ENCODE measurements around the gene C19orf67.
"Not testable (repeated sequence)": the region's sequence is repeated elsewhere in the genome, so short reads cannot be mapped to it uniquely, and the experiment has no call there.

Gene C19orf67

GRCh38 chr19:14059093-14059480 is 26.5 kb downstream of the C19orf67 start:
- Histone ChIP-seq H3K36me3 (ENCODE audit: control insufficient read depth, insufficient read depth, low read length) (no peaks in the 10 kb centered on the region), H3K9ac (ENCODE audit: low read depth, low read length) (no peak overlapping the region), H3K4me1 (ENCODE audit: control insufficient read depth, insufficient read depth, low read length) (no peaks in the 10 kb centered on the region), H3K27me3 (ENCODE audit: control insufficient read depth, insufficient read depth, low read length) (peaks cover 22% of the 10 kb centered on the region), H3K4me3 (ENCODE audit: low read depth, low read length) (no peak overlapping the region), H3K9me3 (ENCODE audit: control insufficient read depth, insufficient read depth, low read length) (no peaks in the 10 kb centered on the region)

DNA sequence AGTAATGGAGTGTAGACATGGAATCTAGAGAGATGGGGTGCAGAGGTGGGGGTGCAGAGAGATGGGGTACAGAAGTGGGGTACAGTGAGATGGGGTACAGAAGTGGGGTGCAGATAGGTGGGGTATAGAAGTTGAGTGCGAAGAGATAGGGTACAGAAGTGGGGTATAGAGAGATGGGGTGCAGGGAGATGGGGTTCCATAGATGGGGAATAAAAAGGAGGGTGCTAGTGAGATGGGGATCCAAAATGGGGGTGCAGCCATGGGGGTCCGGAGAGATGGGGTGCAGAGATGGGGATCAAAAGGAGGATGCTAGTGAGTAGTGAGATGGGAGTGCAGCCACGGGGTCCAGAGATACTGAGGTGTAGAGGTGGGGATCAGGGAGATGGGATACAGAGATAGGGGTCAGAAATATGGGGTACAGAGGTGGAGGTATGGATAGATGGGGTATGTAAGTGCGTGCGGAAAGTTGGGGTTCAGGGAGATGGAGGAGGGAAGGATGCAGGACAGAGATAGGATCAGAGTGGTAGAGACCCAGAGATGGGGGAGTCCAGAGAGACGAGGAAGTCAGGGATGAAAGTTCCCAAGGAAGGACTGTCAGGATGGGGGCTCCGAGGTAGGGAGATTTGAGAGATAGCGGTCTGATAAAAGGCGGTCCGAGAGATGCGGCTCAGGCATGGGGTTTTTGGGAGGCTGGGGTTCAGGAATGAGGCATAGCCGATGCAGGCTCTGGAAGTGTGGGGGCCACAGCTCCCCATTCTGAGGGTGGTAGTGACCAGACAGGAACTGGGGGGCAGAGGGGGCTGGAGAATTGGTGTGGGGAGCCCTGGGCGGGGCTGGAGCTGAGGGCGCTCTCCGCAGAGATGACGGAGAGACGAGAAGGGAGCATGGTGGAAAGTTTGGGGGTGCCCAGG is 27.1 kb downstream of the C19orf67 start:
- H3K4me3 ChIP-seq (ENCODE audit: low read depth, low read length) = peak overlapping the region; percentile 56
- H3K27me3 ChIP-seq (ENCODE audit: control insufficient read depth, insufficient read depth, low read length) = peaks cover 22% of the 10 kb centered on the region
- H3K4me1 ChIP-seq (ENCODE audit: control insufficient read depth, insufficient read depth, low read length) = no peaks in the 10 kb centered on the region
- H3K9ac ChIP-seq (ENCODE audit: low read depth, low read length) = no peak overlapping the region
- H3K36me3 ChIP-seq (ENCODE audit: control insufficient read depth, insufficient read depth, low read length) = peaks cover 3% of the 10 kb centered on the region
- no peaks in the 10 kb centered on the region for H3K9me3 ChIP-seq (ENCODE audit: control insufficient read depth, insufficient read depth, low read length)

DNA sequence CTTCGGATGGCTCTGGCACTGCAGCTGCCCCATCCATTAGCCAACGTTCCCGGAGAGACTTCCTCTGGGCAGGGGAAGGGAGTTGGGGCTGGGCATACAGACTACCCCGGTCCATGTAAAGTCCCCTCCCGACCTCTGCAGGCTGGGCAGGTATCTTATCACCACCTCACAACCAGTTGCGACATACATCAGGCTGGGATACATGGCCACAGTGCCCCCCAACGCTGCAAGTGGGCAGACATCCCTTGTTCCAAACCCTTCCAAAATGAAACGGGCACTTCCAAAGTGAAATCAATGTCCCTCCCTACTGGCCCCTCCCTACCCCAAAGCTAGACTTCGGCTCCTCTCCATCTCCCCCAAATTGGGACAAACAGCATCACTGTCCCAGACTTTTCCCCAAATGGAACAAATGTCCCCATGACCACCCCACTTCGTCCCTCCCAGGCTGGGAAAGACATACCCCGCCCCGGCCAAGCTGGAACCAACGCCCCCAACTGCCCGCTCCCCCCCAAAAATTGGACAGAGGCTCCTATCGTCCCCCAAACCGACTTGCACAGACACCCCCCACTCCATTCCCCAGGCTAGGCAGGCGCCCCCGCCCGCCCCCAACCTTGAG is 28.7 kb downstream of the C19orf67 start:
- peak overlapping the region; percentile 52 for H3K4me3 ChIP-seq (ENCODE audit: low read depth, low read length)
- H3K4me1 ChIP-seq (ENCODE audit: control insufficient read depth, insufficient read depth, low read length) = no peaks in the 10 kb centered on the region
- H3K27me3 ChIP-seq (ENCODE audit: control insufficient read depth, insufficient read depth, low read length) = peaks cover 22% of the 10 kb centered on the region
- H3K9ac ChIP-seq (ENCODE audit: low read depth, low read length) = no peak overlapping the region
- H3K36me3 ChIP-seq (ENCODE audit: control insufficient read depth, insufficient read depth, low read length) = peaks cover 3% of the 10 kb centered on the region
- H3K9me3 ChIP-seq (ENCODE audit: control insufficient read depth, insufficient read depth, low read length) = no peaks in the 10 kb centered on the region

DNA sequence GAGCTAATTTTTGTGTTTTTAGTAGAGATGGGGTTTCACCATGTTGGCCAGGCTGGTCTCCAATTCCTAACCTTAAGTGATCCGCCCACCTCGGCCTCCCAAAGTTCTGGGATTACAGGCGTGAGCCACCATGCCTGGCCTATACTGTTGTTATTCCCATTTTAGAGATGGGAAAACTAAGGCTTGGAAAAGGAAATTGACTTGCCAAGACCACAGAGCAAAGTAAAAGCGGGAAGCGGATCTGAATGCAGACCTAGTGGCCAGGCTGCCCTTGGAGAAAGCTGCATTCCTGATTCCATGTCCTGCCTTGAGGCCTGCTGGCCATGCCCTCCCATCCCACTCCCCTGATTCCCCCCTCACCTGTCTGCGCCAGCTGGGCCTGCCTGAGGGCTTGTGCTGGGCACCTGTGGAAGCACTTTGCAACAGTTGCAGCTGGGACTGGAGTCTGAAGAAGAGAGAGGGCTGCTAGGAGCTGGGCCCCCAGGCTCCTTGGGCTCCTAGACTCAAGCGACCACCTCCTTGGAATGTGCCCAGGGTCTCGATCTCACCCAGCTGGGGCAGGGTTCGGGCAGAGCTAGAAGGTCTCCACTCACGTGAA is 29.4 kb downstream of the C19orf67 start:
- H3K4me3 ChIP-seq (ENCODE audit: low read depth, low read length) = no peak overlapping the region
- peaks cover 3% of the 10 kb centered on the region for H3K36me3 ChIP-seq (ENCODE audit: control insufficient read depth, insufficient read depth, low read length)
- no peaks in the 10 kb centered on the region for H3K9me3 ChIP-seq (ENCODE audit: control insufficient read depth, insufficient read depth, low read length)
- peaks cover 22% of the 10 kb centered on the region for H3K27me3 ChIP-seq (ENCODE audit: control insufficient read depth, insufficient read depth, low read length)
- no peaks in the 10 kb centered on the region for H3K4me1 ChIP-seq (ENCODE audit: control insufficient read depth, insufficient read depth, low read length)
- H3K9ac ChIP-seq (ENCODE audit: low read depth, low read length) = no peak overlapping the region

DNA sequence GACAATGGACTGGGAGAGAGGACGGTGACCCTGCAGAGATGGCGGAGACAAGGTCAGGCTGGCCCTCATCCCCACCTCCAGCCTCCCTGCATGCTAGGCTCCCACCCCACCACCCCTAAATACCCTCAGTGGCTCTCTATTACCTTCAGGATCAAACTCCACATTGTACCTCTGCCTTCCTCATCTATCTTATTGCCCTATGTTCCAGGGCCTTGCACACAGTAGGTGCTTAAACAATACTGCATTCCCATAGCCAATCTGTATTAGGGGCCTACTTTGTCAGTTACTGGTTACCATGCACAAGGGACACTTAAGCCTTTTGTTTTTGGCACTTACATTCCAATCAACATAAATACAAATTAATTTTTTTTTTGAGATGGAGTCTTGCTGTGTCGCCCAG is 30.2 kb downstream of the C19orf67 start:
- Histone ChIP-seq H3K9me3 (ENCODE audit: control insufficient read depth, insufficient read depth, low read length) (no peaks in the 10 kb centered on the region), H3K36me3 (ENCODE audit: control insufficient read depth, insufficient read depth, low read length) (peaks cover 3% of the 10 kb centered on the region)

DNA sequence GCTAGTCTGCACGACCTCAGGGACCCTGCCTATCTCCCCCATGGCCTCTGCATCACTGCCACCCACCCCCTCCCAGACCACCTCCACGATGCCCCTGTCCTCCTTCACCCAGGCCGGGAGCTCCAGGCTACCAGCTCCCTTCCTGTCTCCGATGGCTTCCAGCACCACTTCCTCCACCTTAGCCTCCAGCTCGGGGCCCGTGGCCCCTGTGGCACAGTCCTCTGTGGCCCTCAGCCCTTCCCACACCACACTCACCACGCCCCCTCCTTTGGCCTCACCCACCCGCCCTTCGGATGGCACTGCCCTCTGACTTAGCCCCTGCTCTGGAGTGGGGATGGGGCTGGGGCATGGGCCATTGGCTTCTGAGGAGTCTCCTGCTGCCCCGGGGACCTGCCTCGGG is 30.9 kb downstream of the C19orf67 start:
- Histone ChIP-seq H3K36me3 (ENCODE audit: control insufficient read depth, insufficient read depth, low read length) (peaks cover 3% of the 10 kb centered on the region), H3K4me1 (ENCODE audit: control insufficient read depth, insufficient read depth, low read length) (no peaks in the 10 kb centered on the region), H3K9ac (ENCODE audit: low read depth, low read length) (no peak overlapping the region), H3K9me3 (ENCODE audit: control insufficient read depth, insufficient read depth, low read length) (no peaks in the 10 kb centered on the region), H3K27me3 (ENCODE audit: control insufficient read depth, insufficient read depth, low read length) (peaks cover 20% of the 10 kb centered on the region), H3K4me3 (ENCODE audit: low read depth, low read length) (no peak overlapping the region)

More for the DNA sequence above, 30.2 kb downstream of the C19orf67 start:
- Histone ChIP-seq H3K4me1 (ENCODE audit: control insufficient read depth, insufficient read depth, low read length) (no peaks in the 10 kb centered on the region), H3K4me3 (ENCODE audit: low read depth, low read length) (no peak overlapping the region), H3K9ac (ENCODE audit: low read depth, low read length) (no peak overlapping the region), H3K27me3 (ENCODE audit: control insufficient read depth, insufficient read depth, low read length) (peaks cover 22% of the 10 kb centered on the region)

GRCh38 chr19:14054099-14054498 is 31.5 kb downstream of the C19orf67 start:
- H3K27me3 ChIP-seq (ENCODE audit: control insufficient read depth, insufficient read depth, low read length) = peaks cover 15% of the 10 kb centered on the region
- no peak overlapping the region for H3K9ac ChIP-seq (ENCODE audit: low read depth, low read length)
- H3K4me1 ChIP-seq (ENCODE audit: control insufficient read depth, insufficient read depth, low read length) = no peaks in the 10 kb centered on the region

DNA sequence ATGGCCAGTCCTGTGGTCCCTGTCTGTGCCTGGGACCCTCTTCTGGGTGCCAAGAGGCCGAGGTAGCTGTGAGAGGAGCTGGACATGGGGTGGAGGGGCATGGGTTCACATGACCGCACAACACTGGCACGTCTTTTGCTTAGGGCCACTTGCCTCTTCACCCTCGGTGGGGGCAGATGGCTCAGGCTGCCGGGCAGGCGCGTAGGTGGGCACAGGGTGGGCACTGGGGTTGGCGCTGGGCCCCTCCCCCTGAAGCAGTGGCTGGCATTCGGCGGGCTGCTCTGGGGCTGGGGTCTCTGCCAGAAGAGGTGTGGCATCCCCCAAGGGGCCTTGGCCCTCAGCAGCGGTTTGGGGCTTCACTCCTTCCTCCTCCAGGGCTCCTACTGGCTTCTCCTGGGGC is 32.1 kb downstream of the C19orf67 start:
- Histone ChIP-seq H3K36me3 (ENCODE audit: control insufficient read depth, insufficient read depth, low read length) (peaks cover 3% of the 10 kb centered on the region), H3K4me1 (ENCODE audit: control insufficient read depth, insufficient read depth, low read length) (no peaks in the 10 kb centered on the region), H3K27me3 (ENCODE audit: control insufficient read depth, insufficient read depth, low read length) (peaks cover 10% of the 10 kb centered on the region), H3K4me3 (ENCODE audit: low read depth, low read length) (no peak overlapping the region), H3K9ac (ENCODE audit: low read depth, low read length) (no peak overlapping the region), H3K9me3 (ENCODE audit: control insufficient read depth, insufficient read depth, low read length) (no peaks in the 10 kb centered on the region)

More at GRCh38 chr19:14054099-14054498, 31.5 kb downstream of the C19orf67 start:
- Histone ChIP-seq H3K9me3 (ENCODE audit: control insufficient read depth, insufficient read depth, low read length) (no peaks in the 10 kb centered on the region), H3K36me3 (ENCODE audit: control insufficient read depth, insufficient read depth, low read length) (peaks cover 3% of the 10 kb centered on the region), H3K4me3 (ENCODE audit: low read depth, low read length) (no peak overlapping the region)

DNA sequence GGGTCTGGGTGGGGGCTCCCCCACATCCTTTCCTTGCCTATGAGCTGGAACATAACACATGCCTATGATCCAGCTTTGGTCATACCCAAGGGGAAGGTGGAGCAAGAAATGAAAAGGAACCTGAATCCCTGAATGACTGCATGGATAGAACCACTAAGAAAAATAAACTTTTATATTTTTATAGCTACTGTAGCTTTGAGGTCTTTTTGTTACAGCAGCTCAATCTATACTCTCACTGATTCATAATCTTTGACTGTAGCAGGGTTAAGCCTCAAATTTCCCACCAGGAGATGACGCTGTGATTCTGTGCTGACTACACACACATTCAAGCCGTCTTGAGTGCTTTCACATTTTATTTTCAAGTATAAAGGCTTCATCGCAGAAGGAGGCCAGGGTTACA is 32.6 kb downstream of the C19orf67 start:
- no peaks in the 10 kb centered on the region for H3K4me1 ChIP-seq (ENCODE audit: control insufficient read depth, insufficient read depth, low read length)
- peaks cover 5% of the 10 kb centered on the region for H3K27me3 ChIP-seq (ENCODE audit: control insufficient read depth, insufficient read depth, low read length)
- no peak overlapping the region for H3K9ac ChIP-seq (ENCODE audit: low read depth, low read length)
- no peak overlapping the region for H3K4me3 ChIP-seq (ENCODE audit: low read depth, low read length)
- peaks cover 3% of the 10 kb centered on the region for H3K36me3 ChIP-seq (ENCODE audit: control insufficient read depth, insufficient read depth, low read length)
- no peaks in the 10 kb centered on the region for H3K9me3 ChIP-seq (ENCODE audit: control insufficient read depth, insufficient read depth, low read length)

DNA sequence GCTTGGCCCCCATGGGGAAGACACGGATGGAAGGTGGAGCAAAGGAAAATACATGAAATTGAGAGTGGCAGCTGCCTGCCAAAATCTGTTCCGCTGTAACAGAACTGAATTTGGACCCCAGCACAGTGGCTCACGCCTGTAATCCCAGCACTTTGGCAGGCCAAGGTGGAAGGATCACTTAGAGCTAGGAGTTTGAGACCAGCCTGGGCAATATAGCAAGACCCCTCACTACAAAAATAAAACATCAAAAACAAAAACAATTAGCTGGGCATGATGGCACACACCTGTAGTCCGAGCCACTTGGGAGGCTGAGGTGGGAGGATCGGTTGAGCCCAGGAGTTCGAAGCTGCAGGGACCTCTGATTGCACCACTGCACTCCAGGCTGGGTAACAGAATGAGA is 33.1 kb downstream of the C19orf67 start:
- Histone ChIP-seq H3K9me3 (ENCODE audit: control insufficient read depth, insufficient read depth, low read length) (no peaks in the 10 kb centered on the region), H3K9ac (ENCODE audit: low read depth, low read length) (no peak overlapping the region), H3K27me3 (ENCODE audit: control insufficient read depth, insufficient read depth, low read length) (peaks cover 4% of the 10 kb centered on the region), H3K4me1 (ENCODE audit: control insufficient read depth, insufficient read depth, low read length) (no peaks in the 10 kb centered on the region), H3K4me3 (ENCODE audit: low read depth, low read length) (no peak overlapping the region), H3K36me3 (ENCODE audit: control insufficient read depth, insufficient read depth, low read length) (peaks cover 3% of the 10 kb centered on the region)

DNA sequence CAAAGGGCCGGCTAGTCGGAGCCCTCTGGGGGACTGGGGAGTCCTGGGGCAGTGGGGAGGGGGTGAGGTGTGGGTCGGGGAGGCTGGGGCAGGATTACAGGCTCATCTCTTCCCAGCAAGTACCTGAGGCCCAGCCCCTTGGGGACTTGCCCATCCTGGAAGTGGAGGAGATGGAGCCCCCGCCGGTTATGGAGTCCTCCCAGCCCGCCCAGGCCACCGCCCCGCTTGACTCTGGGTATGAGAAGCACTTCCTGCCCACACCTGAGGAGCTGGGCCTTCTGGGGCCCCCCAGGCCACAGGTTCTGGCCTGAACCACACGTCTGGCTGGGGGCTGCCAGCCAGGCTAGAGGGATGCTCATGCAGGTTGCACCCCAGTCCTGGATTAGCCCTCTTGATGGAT is 33.6 kb downstream of the C19orf67 start:
- Histone ChIP-seq H3K4me1 (ENCODE audit: control insufficient read depth, insufficient read depth, low read length) (no peaks in the 10 kb centered on the region), H3K36me3 (ENCODE audit: control insufficient read depth, insufficient read depth, low read length) (peaks cover 3% of the 10 kb centered on the region), H3K27me3 (ENCODE audit: control insufficient read depth, insufficient read depth, low read length) (peaks cover 4% of the 10 kb centered on the region), H3K4me3 (ENCODE audit: low read depth, low read length) (no peak overlapping the region), H3K9ac (ENCODE audit: low read depth, low read length) (no peak overlapping the region), H3K9me3 (ENCODE audit: control insufficient read depth, insufficient read depth, low read length) (no peaks in the 10 kb centered on the region)

GRCh38 chr19:14050961-14051360 is 34.6 kb downstream of the C19orf67 start:
- not testable (repeated sequence) for H3K9me3 ChIP-seq (ENCODE audit: control insufficient read depth, insufficient read depth, low read length); H3K9ac ChIP-seq (ENCODE audit: low read depth, low read length); H3K36me3 ChIP-seq (ENCODE audit: control insufficient read depth, insufficient read depth, low read length); H3K4me1 ChIP-seq (ENCODE audit: control insufficient read depth, insufficient read depth, low read length); H3K27me3 ChIP-seq (ENCODE audit: control insufficient read depth, insufficient read depth, low read length); H3K4me3 ChIP-seq (ENCODE audit: low read depth, low read length)
